HTR-8/SVneo (cell line): ENCODE results near the gene C5.
"Not testable (repeated sequence)": the region's sequence is repeated elsewhere in the genome, so short reads cannot be mapped to it uniquely, and the experiment has no call there.

ENCODE experiments used
- DNase-seq: peaks from one replicate; pipeline ENCODE4 v3.0.0; 2011; ENCODE audit warnings: low spot score, mixed read lengths; ENCODE audit not compliant: insufficient read length
- FAIRE-seq: peaks from 2 replicates; lab custom pipeline; 2011; peaks lifted over from hg19 to GRCh38; lab: Jason Lieb, UNC

The C5 gene

GRCh38 chr9:120983259-120983837 lies 66.7 kb downstream of the C5 start:
- no peak for DNase-seq
- no peak for FAIRE-seq

- FAIRE-seq (no peak), DNase-seq (no peak)
Measured at GRCh38 chr9:120982836-120983235, 67.2 kb downstream of the C5 start.

DNA sequence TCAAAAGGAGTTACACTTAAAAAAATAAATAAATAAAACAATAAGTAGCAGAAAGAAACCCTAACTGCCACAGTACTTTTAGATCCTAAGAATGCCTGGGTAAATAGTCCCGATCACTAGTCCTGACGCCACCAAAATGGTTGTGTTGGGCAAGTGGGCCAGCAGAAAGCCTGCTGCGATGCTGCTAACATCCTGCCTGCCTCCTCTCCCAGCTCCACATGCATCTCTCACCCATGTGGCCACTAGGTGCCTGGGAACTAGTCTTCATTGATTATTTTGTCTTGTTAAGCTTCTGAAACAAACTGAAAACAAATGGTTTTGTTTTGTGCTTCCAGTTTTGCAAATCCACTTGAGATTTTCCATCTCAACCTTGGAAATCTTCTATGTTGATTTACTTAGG lies 69.1 kb downstream of the C5 start:
- DNase-seq (no peak), FAIRE-seq (no peak)

DNA sequence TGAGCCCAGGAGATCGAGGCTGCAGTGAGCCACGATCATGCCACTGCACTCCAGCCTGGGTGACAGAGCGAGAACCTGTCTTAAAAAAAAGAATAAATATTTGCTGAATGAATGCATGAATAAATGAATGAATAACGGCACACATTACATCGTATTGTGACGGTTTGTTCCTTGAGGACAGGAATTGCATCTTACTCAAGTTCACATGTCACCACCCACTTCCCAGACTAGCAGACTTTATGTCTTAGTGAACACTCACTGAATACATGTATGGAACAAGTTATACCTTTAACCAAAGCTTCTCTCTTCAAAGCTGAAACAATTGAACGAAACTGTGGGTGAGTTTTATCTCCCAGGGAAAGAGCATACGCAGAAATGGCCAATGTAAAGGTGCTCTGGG lies 70.3 kb downstream of the C5 start:
- DNase-seq = no peak
- no peak for FAIRE-seq

DNA sequence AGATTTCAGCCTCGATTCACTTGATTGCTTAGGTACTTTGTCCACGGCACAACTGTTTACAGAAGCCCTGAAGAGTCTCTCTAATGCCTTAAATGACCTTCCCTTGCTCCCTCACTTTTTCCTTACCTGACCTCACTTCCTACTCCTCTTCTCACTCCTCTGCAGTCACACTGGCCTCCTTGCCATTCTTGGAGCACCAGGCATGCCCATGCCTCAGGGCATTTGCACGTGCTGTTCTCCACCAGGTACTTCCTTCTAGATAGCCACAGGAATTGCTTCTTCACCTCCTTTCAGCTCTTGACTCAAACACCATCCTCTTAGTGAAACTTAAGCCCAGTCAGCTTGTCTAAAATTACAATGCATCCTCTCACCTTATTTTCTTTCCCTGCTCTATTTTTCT lies 71.1 kb downstream of the C5 start:
- no peak for DNase-seq
- no peak for FAIRE-seq

GRCh38 chr9:120977321-120977720 lies 72.8 kb downstream of the C5 start:
- FAIRE-seq (no peak), DNase-seq (no peak)

GRCh38 chr9:120974921-120975320 lies 75.2 kb downstream of the C5 start:
- FAIRE-seq = no peak

DNA sequence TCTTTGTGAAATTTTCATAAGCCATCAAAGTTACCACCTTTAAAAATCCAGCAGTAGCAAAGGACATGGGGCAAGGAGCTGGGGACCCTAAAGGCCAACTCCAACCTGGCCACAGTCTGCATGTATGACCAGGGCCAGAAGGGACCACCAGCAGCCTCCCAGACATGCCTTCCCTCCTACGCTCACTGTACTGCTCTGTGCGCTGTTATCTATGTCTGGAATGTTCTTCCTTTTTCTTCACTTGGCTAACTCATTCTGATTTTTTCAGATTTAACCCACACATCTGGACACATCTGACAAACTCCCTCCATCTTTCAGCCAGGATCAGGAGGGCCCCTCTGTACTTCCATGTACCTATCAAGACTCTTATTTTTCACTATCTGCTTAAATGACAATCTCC lies 75.9 kb downstream of the C5 start:
- FAIRE-seq = no peak
- no peak for DNase-seq

More at GRCh38 chr9:120974921-120975320, 75.2 kb downstream of the C5 start:
- DNase-seq = no peak

GRCh38 chr9:120971938-120972337 lies 78.1 kb downstream of the C5 start:
- FAIRE-seq (no peak), DNase-seq (no peak)

DNA sequence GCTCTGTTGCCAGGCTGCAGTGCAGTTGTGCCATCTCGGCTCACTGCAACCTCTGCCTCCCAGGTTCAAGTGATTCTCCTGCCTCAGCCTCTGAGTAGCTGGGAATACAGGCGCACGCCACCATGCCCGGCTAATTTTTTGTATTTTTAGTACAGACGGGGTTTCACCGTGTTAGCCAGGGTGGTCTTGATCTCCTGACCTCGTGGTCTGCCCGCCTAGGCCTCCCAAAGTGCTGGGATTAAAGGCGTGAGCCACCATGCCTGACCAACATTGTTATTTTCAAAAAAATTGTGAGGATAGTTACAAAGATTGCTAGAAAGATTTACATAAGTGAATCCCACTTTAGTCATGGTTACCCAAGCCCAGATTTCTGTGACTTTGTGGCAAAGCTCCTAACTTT lies 78.6 kb downstream of the C5 start:
- FAIRE-seq, DNase-seq: not testable (repeated sequence)

GRCh38 chr9:120970244-120970643 lies 79.8 kb downstream of the C5 start:
- DNase-seq (no peak), FAIRE-seq (no peak)

GRCh38 chr9:120966013-120966369 lies 84.1 kb downstream of the C5 start:
- FAIRE-seq = no peak

DNA sequence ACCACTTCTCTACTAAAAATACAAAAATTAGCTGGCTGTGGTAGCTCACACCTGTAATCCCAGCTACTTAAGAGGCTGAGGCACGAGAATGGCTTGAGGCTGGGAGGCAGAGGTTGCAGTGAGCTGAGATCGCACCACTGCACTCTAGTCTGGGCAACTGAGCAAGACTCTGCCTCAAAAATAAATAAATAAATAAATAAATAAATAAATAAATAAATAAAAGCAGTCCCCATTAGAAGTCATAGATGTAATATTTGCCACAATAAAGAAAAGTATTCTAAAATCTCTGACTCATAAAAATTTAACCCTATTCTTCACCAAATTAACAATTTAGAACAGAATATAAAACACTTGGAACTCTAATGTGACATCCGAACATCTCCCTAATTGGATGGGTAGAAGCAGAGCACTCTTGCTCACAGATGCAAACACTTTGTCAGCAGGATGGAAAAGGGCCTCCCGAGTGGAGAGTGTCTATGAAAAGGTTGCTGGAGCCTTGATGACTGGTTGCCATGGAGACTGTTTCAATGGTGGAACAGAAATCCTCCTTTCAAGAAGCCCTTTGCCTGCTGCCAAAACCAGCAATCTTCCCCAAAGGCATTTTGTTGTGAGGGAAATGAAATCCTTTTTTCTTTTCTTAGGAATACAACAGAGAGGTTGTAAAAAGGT lies 84.6 kb downstream of the C5 start:
- FAIRE-seq (no peak), DNase-seq (no peak)

More at GRCh38 chr9:120966013-120966369, 84.1 kb downstream of the C5 start:
- DNase-seq = no peak

- DNase-seq (no peak), FAIRE-seq (no peak)
Measured at GRCh38 chr9:120961936-120962335, 88.1 kb downstream of the C5 start.

DNA sequence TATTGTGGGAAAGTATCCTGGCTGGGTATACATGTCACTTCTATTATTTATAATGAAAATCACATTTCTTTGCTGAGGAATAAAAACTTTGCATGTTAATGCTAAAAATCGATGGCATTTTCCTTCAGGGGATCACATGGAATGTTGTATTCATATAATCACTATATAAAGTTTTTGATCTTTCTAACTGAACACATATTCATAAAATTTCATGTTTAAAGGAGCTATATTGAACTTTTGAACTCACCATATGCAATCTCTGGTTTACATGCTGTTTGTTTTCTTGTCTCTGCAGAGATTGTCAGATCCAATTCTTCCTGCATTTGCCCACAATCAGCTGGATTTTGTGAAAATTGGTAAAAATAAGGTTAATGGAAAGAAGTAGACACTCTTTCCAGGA lies 90.1 kb downstream of the C5 start:
- FAIRE-seq = no peak

GRCh38 chr9:120956862-120957261 lies 93.2 kb downstream of the C5 start:
- FAIRE-seq (no peak), DNase-seq (no peak)

More for the DNA sequence above, 90.1 kb downstream of the C5 start:
- no peak for DNase-seq

- FAIRE-seq (no peak), DNase-seq (no peak)
Measured at GRCh38 chr9:120951960-120952618, 98.0 kb downstream of the C5 start.

DNA sequence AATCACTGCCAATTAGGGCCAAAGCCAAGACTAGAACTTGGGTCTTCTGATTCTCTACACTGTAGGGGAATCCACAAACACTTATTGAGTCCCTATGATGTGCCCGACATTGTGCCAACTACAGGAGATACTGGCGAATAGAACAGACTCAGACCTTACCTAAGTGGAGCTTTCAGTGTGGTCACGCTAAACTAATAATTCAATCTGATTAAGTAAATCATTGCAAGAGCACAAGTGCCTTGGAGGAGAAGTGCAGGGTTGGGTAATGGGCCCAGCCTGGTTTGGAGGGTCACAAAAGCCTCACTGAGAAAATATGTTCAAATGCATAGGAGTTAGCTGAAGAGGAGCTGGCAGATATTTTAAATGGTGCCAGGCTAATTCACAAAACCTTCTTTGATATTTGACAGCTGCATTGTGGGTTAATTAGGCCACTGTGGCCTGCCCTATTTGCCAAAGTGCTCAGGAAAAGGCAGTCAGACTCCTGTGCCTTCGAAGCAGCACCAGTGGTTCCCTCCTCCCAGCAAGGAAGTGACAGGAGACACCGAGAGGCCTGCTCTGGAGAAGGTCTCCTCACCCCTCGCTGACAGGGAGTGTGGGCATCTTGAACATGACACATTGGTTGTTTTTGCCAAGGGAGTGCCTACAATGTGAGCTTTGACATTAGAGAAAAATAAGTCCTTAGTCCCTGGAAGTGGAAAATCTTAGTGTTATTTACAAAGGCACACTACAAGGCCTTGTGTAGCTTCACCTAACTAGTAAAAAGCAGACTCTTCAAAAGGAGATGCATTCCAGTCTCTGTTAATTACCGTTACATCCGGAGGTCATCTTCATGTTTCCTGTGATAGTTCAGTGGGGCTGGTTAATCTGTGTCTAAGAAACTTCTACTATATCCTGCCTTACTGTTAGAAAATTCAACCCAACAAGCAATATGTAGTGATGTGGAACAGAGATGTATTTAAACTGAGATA lies 99.4 kb downstream of the C5 start:
- DNase-seq (no peak), FAIRE-seq (no peak)

DNA sequence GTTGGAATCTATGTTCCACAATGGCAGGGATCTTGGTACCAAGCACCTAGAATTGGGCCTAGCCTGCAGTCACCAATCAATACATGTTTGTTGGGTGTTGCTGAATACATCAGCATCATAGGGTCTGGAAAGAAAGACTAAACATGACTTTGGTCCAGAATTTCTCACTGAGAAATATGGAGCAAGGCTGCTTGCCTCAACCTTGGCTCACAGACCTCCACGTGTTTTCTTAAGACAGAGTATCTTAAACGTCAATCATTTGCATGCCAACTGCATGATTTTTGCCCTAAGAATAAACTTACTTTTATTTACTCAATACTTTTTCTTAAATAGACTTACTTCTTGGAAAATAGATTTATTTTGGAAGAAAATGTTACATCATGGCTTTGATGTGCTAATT lies 100.8 kb downstream of the C5 start:
- FAIRE-seq = no peak
- no peak for DNase-seq

GRCh38 chr9:120948824-120949223 lies 101.3 kb downstream of the C5 start:
- FAIRE-seq (no peak), DNase-seq (no peak)

DNA sequence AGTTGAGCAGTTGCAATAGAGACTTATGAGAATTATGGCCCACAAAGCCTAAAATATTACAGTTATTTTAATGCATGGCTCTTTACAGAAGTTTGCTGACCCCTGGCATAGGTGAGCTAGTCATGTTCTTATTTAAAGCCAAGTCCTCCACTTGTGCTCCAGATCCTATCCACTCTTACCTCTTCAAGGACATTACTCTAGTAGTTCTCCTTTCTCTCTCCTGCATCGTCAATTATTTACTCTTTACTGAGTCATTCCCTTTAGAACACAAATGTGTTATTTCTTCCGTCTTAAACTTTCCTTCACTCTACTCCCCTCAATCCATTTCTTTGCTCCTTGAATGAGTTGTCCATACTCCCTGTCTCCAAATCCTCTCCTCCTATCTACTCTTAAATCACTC lies 102.9 kb downstream of the C5 start:
- FAIRE-seq = no peak
- DNase-seq = no peak
